Measurements from ENCODE around the gene LSM7. TPM values are rescaled to one million over a fixed set of nuclear protein-coding genes. Genes with fewer than 3 reads are reported as not detected.
A peak's percentile ranks its signal among the peaks of the same experiment; 100 is the strongest.

The LSM7 gene
- total RNA-seq, 2 donors from 2014 or later, result 45.7 to 69.9 TPM

DNA sequence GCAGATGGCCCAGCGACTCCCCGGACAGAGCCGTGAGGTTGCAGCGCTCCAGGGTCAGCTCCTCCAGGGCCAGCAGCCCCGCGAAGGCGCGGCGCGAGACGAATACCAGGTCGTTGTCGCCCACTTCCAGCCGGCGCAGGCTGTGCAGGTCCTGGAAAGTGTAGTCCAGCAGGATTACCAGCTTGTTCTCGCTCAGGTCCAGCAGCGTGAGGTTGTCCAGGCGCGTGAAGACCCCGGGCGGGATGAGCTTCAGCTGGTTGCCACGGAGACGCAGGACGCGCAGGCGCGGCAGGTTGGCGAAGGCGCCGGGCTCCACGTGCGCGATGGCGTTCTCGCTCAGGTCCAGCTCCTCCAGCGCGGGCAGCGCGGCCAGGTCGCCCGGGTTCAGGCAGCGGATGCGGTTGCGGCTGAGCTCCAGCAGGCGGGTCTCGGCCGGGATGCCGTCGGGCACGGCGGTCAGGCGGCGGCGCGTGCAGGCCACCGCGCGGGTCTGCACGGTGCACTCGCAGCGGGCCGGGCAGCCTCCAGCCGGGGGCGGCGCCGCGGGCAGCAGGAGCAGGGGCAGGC is 37.1 kb downstream of the LSM7 start:
- intact Hi-C loops (cut with DNase I), result no loop called here
- Histone ChIP-seq H3K36me3 (replicated peaks in 1 of 2; ENCODE audit: insufficient read depth in 1 of 2, low read depth in 2 of 2) (no peaks in the 10 kb centered on the region), H3K27ac (no peak overlapping the region), H3K4me1 (peaks cover 26% of the 10 kb centered on the region), H3K27me3 (peaks cover 5 to 39% of the 10 kb centered on the region in 2 donors), H3K9me3 (no peaks in the 10 kb centered on the region), H3K4me3 (no peak overlapping the region)
- ATAC-seq (no peak), DNase-seq (no peak)
- 14% methylated on average over 61 of the region's 67 CpGs; no CpG with 5 or more reads in 1 of the 2 donors for WGBS, 2 donors
- TF ChIP-seq, protein P1, sequence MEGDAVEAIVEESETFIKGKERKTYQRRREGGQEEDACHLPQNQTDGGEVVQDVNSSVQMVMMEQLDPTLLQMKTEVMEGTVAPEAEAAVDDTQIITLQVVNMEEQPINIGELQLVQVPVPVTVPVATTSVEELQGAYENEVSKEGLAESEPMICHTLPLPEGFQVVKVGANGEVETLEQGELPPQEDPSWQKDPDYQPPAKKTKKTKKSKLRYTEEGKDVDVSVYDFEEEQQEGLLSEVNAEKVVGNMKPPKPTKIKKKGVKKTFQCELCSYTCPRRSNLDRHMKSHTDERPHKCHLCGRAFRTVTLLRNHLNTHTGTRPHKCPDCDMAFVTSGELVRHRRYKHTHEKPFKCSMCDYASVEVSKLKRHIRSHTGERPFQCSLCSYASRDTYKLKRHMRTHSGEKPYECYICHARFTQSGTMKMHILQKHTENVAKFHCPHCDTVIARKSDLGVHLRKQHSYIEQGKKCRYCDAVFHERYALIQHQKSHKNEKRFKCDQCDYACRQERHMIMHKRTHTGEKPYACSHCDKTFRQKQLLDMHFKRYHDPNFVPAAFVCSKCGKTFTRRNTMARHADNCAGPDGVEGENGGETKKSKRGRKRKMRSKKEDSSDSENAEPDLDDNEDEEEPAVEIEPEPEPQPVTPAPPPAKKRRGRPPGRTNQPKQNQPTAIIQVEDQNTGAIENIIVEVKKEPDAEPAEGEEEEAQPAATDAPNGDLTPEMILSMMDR (IDR thresholded peaks at IDR 0.05), result no peak
- no peak for TF ChIP-seq POLR2A (IDR thresholded peaks at IDR 0.05)

DNA sequence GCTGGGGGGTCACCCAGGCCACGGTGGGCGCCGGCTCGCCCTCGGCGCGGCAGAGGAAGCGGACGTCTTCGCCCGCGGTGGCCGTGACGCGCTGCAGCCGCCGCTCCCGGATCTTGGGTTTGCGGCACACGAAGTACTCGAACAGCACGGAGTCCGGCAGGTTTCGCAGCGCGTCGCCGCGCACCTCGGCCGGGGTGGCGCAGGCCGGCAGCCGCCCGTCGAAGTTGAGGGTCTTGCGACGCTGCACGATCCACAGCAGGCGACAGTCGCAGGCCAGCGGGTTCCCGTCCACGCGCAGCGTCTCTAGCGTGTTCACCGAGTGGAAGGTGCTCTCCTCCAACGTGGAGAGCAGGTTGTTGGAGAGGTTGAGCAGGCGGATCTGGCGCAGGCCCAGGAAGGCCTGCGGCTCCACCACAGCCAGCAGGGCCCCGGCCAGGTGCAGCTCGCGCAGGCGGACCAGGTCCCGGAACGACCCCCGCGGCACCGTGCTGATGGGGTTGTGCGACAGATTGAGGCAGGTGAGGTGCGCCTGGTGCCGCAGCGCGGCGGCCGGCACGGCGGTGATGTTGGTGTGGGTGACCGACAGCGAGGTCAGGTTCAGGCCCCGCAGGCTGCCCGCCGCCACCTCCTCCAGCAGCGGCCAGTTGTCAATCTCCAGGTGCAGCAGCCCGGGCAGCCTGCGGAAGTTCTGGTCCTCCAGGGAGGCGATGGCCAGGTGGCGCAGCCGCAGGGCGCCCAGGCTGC is 37.8 kb downstream of the LSM7 start:
- TF ChIP-seq, protein P1 (IDR thresholded peaks at IDR 0.05), result no peak
- no peak for TF ChIP-seq POLR2A (IDR thresholded peaks at IDR 0.05)
- WGBS, 2 donors, result 3% methylated on average over 75 of the region's 82 CpGs; no CpG with 5 or more reads in 1 of the 2 donors
- H3K4me1 ChIP-seq, result peaks cover 26% of the 10 kb centered on the region

DNA sequence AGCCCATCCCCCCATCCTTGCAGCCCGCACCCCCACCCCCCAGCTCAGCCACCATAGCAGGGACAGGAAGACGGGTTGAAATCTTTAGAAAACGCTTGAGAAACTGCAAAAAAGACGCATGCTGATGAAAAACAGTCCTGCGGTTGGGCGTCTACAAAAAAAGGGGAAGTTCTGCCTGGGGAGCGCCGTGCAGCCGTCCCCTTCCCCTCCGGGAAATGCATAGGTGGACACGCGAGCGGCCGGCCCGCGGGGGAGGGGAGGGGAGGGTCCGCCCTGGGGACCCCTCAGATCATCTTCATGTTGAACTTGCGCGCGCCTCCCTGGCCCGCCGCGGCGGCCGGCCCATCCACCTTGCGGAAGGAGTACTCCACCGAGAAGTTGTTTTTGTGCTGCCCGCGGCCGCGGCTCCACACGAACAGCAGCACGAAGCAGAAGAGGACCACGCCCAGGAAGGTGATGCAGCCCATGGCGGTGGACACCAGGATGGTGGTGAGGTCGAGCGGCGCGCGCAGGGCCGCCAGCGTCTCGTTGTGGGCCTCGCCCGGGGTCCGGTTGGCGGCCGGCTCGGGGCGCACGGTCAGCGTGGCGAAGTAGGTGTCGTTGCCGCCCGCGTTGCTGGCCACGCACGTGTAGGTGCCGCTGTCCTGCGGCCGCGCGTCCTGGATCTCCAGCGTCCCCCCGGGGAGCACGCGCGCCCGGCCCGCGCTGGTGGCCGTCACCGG is 38.5 kb downstream of the LSM7 start:
- Histone ChIP-seq H3K9me3 (no peaks in the 10 kb centered on the region), H3K36me3 (replicated peaks in 1 of 2; ENCODE audit: insufficient read depth in 1 of 2, low read depth in 2 of 2) (no peaks in the 10 kb centered on the region), H3K27me3 (peaks cover 5 to 39% of the 10 kb centered on the region in 2 donors), H3K4me1 (peaks cover 26% of the 10 kb centered on the region), H3K4me3 (no peak overlapping the region), H3K27ac (peak overlapping the region in 2 of 4 donors; percentile 50 to 72)
- DNase-seq (peak in 1 of 4 donors; percentile 62), ATAC-seq (no peak)
- TF ChIP-seq, protein P1 (IDR thresholded peaks at IDR 0.05), result no peak
- TF ChIP-seq POLR2A (IDR thresholded peaks at IDR 0.05), result no peak
- 2 to 6% methylated on average over 12 to 68 of the region's 74 CpGs for WGBS, 2 donors
- intact Hi-C loops (cut with DNase I), result loop anchor here (5.0 kb wide), 1 partner anchor 97 kb away; no protein-coding TSS in a partner anchor

More for the DNA sequence above, 37.8 kb downstream of the LSM7 start:
- Histone ChIP-seq H3K27ac (peak overlapping the region in 1 of 4 donors; percentile 72), H3K4me3 (peak overlapping the region in 1 of 2 donors; percentile 12), H3K9me3 (no peaks in the 10 kb centered on the region), H3K36me3 (replicated peaks in 1 of 2; ENCODE audit: insufficient read depth in 1 of 2, low read depth in 2 of 2) (no peaks in the 10 kb centered on the region), H3K27me3 (peaks cover 5 to 39% of the 10 kb centered on the region in 2 donors)
- ATAC-seq (peak; percentile 19), DNase-seq (peak in 1 of 4 donors; percentile 23)
- intact Hi-C loops (cut with DNase I), result no loop called here

DNA sequence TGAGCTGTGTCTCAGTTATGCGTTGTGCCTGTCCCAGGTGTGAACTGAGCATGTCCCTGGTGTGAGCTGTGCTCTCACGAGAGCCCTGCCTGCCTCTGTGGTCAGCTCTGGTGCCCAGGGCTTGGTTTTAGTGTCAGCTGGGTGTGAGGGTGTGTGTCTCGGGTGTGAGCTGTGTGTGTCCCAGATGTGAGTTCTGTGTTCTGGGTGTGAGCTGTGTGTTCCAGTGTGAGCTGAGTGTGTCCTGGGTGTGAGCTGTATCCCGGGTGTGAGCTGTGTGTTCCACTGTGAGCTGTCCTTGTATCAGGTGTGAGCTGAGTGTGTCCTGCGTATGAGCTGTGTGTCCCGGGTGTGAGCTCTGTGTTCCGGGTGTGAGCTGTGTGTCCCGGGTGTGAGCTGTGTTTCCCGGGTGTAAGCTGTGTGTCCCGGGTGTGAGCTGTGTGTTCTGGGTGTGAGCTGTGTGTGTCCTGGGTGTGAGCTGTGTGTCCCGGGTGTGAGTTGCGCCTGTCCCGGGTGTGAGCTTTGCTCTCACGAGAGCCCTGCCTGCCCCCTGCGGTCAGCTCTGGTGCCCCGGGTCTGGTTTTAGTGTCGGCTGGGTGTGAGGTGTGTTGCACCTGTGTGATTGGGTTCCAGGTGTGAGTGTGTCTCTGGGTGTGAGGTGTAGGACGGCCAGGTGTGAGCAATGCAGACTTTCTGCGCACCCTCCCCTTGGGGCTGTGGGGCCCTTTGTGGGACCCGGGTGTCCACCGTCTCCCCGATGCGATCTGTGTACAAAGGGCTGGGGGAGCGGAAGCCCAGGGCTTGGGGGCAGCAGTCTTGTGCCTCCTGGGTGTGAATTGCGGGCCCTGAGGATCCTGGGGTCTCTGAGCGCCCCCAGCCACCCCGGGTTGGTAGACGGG is 39.3 kb downstream of the LSM7 start:
- Histone ChIP-seq H3K27ac (peak overlapping the region in 1 of 4 donors; percentile 72), H3K36me3 (replicated peaks in 1 of 2; ENCODE audit: insufficient read depth in 1 of 2, low read depth in 2 of 2) (no peaks in the 10 kb centered on the region), H3K4me3 (no peak overlapping the region), H3K27me3 (peaks cover 5 to 39% of the 10 kb centered on the region in 2 donors), H3K4me1 (peaks cover 26% of the 10 kb centered on the region), H3K9me3 (no peaks in the 10 kb centered on the region)
- intact Hi-C loops (cut with DNase I), result loop anchor here (5.0 kb wide), 1 partner anchor 98 kb away; no protein-coding TSS in a partner anchor
- 47 to 58% methylated on average over 2 to 28 of the region's 28 CpGs for WGBS, 2 donors
- ATAC-seq (no peak), DNase-seq (no peak)
- TF ChIP-seq, protein P1 (IDR thresholded peaks at IDR 0.05), result no peak
- no peak for TF ChIP-seq POLR2A (IDR thresholded peaks at IDR 0.05)
